ENCODE data around the gene WFDC6.

Gene WFDC6

DNA sequence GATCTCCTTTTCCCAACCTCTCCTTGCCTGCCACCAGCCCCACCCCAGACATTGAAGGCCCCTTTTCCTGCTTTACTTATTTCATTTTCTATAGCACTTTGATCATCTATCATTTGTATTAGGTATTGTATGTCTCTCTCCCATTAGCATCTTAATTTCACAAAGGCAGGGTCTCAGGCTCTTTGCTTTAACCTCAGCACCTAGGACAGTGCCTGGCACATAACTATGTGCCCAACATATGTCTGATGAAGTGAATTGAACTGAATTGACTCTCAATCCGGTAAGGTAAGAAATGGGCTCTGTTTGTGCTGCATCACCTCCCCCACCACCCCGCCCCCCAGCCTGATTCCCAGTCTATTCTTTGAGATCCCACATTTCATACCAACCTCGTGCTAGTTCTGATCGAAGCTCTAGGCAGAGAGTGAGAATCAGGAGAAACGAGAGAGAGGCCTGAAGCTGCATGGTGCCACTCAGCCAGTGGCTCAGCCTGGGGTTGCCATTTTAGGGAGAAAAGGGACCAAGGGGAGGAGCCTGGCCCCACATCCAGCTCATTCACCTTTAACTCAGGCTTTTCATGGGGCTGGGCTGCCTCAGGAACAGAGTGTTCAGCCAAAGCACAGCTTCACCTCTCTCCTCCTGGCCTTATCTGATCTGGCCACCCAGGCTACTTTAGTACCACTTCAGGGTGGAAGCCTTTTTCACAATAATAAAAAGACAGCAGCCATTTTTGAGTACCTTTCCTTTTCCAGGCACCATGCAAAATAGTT is 24.0 kb downstream of the WFDC6 start, which contains the start of gene SPINT3:
Gene SPINT3, minus strand, starts transcription at position 476 of the 767 bp plus-strand sequence. Its CDS starts 14 bp downstream, at position 462.
- no peak for FAIRE-seq

DNA sequence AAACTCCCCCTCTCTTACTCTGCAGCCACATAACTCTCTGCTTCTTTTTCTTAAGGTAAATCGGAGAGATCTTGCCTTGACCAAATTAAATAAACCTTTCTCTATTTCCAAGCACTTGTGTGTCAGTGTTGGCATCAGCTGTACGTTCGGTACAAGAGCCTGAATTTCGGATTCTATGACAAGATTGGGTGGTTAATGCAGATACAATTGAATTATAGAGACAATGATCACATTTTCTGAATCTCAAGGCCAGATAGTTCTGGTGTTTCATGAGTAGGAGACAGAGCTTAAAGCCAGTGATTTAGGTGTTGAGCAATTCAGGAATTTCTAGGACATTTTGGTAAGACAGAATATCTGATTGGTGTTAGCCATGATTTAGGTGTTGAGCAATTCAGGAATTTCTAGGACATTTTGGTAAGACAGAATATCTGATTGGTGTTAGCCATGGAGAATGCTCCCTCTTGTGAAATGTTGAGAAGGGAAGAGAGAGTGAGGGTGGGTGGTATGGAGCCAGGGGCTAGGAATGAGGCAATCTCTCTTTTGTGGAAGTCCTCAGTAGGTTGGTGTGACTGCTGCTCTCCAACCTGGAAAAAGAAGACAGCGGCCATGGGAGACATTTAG is 28.9 kb downstream of the WFDC6 start:
- FAIRE-seq: no peak

DNA sequence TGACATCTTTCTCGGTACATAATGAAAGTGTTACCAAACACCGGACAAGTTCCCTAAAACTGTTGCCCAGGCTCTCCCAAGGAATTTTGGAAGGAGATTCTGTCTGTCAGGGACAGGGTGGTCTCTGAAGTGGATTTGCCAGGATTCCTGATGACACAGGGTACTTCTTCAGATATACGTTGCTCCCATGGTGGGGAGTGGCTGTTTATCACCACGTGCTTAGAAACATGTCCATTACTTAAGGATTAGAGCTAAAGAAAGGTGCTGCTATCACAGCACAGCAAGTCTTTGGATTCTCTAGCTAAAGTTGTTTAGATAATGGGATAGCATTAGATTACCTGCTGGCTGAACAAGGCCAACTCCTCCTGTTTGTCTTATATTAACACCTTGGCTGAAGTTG is 30.2 kb downstream of the WFDC6 start:
- FAIRE-seq: no peak

DNA sequence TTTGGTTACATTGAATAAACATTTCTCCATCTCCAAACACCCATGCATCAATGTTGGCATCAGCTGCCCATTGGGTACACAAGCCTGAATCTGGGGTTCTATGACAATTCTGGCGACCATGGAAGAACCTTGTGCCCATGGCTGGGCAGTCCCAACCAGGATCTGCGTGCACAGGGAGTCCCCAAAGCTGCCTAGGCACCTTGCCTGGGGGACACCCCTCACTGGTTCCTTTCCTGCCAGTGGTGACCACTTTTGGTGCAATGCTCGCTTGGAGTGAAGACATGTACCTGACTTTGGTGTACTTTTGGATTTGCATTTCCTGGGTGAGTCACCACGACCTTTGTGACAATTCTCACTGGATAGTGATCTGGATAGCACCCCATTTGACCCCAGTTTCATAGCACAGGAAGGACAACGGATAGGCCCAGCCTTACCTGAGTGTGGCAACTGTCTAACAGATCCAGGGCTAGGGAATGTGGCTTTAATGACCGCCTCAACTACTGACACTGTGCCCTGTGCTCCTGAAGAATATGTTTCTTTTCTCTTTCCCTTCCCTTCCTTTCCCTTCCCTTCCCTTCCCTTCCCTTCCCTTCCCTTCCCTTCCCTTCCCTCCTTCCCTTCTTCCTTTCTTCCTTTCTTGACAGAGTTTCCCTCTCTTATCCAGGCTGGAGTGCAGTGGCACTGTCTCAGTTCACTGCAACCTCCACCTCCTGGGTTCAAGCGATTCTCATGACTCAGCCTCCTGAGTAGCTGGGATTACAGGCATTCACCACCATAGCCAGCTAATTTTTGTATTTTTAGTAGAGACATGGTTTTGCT is 31.0 kb downstream of the WFDC6 start:
- no peak for FAIRE-seq

DNA sequence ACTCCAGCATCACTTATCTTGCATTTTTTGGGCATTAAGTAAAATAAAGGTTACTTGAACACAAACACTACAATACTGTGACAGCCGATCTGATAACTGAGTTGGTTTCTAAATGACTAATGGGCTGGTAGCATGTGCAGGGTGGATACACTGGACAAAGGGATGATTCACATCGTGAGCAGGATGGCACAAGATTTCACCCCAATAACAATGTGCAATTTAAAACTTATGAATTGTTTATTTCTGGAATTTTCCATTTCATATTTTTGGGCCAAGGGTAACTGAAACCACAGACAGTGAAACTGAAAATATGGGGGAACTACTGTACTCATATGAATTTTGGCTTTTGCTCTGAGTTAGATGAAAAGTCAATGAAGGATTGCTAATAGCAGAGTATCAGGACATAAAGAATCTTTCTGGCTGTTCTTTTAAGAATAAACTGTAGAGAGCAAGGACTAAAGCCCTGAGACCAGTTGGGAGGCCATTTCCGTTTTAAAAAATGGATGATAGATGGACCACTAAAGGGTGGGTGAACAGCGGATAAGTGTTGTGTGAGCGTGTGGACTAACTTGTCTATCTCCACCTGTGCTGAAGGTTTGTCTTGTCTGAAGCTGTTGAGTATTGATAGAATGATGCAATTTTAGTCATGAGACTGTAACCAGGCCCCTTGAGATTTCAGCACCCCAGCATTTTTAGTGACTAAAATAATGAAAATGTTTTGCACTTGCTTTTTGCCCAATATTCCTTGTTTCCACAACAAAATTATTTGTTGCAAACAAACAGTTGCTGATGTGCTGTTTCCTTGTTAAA is 32.1 kb downstream of the WFDC6 start:
- no peak for FAIRE-seq

DNA sequence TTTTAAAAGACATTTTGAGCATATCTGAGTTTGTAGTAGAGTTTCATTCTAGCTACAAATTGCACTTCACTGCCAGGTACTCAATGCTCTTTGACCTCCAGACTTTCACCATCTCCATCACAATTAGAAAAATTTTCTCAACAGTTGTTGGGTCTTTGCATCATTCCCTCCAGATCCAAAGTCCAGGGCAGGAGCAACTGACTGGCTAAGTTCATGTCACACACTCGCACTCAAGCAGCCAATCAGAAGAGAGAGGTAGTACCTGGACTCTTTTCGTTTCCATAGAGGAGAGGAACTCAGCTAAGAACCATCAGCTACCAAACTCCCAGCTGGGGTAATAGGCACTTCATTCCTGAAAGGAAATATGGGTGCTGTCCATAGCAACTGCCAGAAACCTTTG is 32.9 kb downstream of the WFDC6 start:
- FAIRE-seq: no peak

DNA sequence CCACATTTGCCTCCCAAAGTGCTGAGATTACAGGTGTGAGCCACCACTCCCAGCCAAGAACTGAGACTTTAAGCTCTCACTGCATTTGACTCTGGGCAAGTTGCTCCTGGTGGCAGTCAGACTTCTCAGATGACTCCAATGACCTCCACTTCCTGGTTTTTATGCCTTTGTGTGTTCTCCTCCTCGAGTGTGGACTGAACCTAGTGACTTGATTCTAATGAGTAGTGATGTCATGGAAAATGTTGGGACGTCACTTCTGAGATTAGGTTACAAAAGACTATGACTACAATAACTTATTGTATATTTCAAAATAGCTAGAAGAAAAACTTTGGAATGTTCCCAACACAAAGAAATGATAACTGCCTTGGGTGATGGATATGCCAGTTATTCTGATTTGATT is 35.9 kb downstream of the WFDC6 start:
- no peak for FAIRE-seq

DNA sequence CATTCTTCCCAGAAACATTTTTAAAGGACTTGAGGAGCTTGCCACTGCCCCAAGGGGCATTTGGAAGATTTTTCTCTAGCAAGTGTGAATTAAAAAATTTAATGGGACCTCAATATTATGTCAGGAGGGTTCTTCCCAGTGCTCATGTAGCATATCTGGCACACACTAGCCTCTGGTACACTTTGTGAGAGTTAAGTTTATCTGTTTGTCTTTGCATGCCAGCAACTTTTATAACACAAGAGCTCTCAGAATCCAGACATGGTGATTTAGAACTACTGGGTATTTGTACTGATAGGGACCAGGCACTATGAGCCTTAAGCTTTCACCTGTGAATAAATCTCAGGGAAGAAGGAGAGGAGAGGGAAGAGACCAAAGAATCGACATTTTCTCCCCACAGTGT is 36.7 kb downstream of the WFDC6 start:
- FAIRE-seq: no peak

DNA sequence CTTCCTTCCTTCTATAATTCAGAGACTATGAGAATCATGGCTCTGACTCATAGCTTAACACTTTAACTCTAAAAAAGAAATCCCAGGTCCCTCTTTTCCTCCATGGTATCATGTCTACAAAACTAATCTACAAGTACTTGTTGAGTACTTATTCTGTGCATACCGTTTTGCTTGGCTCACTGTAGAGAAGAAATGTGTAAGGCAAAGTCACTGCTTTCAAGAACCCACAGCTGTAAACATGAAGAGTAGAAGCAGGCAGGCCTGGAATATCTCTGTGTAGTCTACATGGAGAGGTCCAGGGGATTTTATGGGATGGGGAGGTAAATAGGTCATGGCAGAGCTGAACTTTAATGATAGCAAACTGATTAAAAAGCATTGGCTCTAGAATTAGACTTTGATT is 37.7 kb downstream of the WFDC6 start:
- FAIRE-seq: no peak

DNA sequence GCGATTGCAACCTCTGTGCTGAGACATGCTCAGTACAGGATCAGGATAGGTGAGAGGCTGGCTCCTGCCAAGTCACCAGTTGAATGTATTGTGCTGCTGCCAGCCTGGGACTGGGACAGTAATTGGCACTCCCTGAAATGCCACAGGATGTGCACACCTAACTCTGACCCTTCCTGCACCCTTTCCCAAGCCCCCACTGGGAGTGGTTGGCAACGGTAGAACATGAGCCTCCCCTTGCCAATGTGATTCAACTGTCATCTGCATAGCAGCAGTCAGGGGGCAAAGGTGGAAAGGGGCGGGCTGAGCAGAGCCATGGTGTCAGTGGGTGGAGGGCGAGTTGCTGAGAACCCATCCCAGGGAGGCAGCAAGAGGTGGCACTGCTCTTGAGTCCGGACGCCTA is 39.3 kb downstream of the WFDC6 start:
- FAIRE-seq: no peak

DNA sequence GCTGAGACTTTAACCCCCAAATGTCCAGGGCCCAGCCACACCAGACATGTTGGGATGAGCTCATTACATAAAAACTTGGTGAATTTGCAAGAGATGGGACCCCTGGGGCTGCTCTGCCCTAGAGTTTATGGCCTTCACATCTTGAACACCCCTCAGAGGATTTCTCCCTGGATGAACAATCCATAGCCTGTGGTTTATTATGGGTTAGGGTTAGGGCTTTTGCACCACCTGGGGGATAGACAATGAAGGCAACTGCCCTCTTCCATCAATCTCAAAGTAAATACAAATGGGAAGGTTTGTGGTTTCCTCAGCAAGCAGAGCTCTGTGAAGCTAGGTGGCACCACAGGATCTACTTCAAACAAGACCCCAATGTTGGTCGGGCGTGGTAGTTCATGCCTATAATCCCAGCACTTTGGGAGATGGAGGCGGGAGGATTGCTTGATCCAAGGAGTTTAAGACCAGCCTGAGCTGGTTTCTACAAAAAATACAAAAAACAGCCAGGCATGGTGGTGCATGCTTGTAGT is 41.2 kb downstream of the WFDC6 start:
- no peak for FAIRE-seq

DNA sequence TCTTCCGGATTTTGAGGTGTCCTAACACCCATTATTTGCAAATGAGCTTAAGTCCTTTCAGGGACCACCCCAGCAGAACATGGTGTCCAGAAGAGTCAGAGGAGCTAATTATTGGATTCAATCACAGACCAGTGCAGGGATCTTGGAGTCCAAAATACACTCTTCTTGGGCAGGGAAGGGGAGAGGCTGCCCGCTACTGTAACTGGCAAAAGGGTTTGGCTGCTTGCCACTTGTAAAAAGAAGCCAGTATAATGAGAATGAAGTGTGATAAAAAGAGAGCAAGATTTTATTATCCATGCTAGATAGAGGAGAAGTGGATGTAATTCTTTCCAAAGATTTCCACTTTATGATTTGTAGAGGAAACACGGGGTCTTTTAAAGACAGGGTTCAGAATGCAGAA is 43.1 kb downstream of the WFDC6 start:
- no peak for FAIRE-seq

DNA sequence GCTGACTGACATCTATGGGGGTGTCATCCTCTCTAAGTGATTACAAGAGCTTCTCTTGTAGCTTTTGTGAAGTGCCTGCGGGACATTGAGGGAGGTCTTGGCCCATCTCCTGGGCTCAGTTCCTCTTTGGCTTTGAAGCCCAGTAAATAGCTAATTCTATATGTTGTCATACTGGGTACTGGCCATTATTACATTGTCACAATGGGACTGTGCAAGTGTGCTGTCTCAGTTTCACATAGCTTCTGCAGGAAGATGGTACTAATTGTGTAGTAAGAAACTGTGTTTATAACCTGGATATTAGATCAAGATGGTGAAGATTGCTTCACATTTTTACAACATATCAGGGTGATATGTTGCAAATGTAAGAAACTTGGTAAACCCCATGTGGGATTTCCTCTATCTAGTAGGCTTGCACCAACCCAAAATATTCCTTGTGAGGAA is 43.8 kb downstream of the WFDC6 start:
- no peak for FAIRE-seq

DNA sequence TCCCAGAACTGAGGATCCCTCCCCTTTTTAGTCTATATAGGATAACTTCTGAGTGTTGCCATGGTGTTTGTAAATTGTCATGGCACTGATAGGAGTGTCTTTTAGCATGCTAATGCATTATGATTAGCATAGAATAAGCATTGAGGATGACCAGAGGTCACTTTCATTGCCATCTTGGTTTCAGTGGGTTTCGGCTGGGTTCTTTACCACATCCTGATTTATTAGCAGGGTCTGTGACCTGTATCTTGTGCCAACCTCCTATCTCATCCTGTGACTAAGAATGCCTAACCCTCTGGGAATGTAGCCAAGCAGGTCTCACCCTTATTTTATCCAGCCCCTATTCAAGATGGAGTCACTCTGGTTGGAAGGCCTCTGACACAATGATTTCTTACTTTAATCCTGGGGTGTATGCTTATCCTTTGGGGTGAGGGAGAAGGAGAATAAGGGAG is 50.2 kb downstream of the WFDC6 start:
- no peak for FAIRE-seq

DNA sequence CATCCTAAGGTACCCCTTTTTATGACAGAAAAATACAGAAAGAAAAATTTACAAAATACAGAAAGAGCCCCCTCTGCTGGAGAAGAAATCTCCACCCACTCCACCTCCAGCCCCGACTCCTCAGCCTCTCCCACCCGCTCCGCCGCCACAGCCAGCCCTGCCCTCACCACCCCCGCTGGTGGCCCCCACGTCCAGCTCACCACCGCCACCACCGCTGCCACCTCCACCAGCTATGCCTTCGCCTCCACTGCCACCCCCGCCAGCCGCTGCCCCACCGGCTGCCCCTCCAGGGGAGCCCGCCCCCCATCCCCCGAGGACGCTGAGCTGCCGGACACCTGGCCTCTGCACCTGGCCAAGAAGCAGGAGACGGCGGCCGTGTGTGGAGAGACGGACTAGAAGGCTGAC is 52.0 kb downstream of the WFDC6 start:
- no peak for FAIRE-seq

DNA sequence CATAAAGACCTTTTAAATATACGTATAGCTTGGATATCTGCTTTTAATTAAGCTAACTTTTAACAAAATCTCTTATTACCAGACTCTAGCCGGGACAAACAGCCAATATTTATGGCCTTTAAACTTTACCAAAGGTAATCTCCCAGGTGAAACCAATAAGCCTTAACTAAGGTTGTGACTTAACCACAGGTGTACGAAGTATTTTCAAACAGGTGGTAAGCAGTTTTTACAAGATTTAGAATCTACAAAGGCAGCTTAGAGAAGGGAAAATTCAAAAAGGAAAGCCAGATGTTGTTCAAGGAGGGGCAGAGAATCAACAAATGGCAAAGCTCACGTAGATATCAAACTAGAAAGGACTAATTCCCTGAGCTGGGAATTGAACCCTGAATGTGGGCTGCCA is 53.9 kb downstream of the WFDC6 start:
- no peak for FAIRE-seq

DNA sequence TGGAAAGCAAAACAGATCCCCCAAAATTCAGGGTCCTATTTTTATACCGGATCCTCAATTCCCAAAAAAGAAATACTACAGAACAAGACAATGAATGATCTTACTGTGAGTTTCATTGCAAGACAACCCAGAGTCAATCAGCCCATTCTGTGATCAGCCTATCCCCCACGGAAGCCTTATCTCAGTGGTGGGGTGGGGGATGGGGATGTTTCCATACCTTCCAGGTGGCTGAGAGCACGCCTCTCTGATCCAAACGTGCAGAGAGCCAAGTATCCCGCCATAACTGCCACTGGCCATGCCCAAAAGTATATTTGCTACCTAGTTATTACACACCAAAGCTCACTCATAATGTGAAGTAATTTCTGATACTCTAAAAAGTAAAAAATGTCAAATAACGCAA is 54.6 kb downstream of the WFDC6 start:
- no peak for FAIRE-seq
